Stimulated activated naive CD8-positive, alpha-beta T cell treated with anti-CD3 and anti-CD28 coated beads, Interleukin-15, Interleukin-2, amounts not matched to agents 100 U/mL and 50 U/mL, for 24 hours (primary cell): ENCODE data around the gene ISM1.

Experiments used
- ATAC-seq: fragments of 150-1000 bp; cut with Tn5 transposase; one replicate; pipeline ENCODE4 v1.10.0; 2021
- DNase-seq: peaks from one replicate; pipeline ENCODE4 v3.0.0; 2021

The ISM1 gene

DNA sequence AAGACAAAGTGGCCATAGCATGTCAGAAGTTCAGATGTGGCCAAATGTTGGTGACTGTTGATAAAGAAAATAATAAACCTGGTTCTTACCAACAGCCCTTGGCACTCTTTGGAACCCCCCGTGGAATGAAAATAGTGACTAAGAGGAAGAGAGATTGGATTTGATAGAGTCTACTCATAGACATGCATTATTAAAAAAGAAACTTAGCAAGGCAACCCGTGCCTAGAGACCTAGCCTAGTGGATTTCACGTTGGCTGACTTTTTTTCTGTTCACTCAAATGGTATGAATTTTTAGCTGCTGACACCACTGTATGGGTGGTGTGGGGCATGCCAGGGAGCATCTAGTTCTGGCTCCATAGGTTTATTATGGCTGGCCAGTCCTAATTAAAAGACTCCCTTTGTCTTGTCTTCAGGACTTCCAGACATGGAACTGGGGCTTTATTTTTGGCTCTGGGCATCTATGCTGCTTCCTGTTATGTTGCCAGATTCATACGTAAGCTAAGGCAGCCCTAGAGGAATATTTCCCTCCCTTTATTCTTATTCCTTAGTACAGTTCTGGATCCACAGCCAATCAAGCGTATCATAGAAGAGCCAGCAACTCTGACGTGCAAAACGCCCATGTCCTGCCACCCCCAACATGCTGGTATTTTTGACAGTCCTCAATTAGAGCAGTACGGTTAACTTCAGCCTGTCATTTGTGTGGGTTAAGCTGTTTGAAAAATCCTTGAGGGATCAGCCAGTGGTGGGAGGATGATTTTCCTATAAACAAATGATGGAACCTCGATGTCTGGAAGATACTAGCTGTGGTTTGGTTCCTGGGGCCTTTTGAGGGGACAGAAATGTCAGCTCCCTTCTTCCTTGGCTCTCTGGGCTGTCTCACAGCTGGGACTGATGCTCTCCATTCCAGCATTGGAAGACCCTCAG lies 127.5 kb downstream of the ISM1 start:
- DNase-seq = no peak
- ATAC-seq = no peak

DNA sequence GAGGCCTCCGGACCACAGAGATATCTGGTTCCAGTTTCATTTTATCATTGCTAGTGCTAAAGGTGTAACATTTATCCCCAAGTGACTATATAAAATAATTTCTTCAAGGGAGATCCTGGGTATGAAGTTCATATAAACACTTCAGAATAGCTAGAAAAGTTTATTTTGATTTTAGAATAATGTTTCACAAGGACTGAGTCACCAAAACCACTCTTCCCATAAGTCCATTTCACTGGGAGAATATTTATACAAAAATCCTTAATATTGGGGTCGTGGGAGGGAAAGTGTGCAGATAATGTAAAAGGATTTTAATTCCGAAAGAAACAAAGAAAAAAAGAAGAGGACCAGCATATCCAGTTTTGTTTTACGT lies 128.1 kb downstream of the ISM1 start:
- DNase-seq = no peak
- ATAC-seq = no peak
